Smooth muscle cell (in vitro differentiated cells): ENCODE measurements around the gene CIP2A. TPM values are rescaled to one million over a fixed set of nuclear protein-coding genes. Genes with fewer than 3 reads are reported as not detected.

Experiments used
- DNase-seq: peaks from one replicate; lab custom pipeline; 2025; ENCODE audit not compliant: unreplicated experiment; lab: John Stamatoyannopoulos, UW
- H2AFZ ChIP-seq: fragments of 200-600 bp; sonication (generic); 2 replicates; pipeline ENCODE4 v1.6.0; 2016; ENCODE audit warnings: antibody characterized with exemption, low read depth, mild to moderate bottlenecking
- H3F3A ChIP-seq: fragments of 200-600 bp; sonication (generic); 2 replicates; pipeline ENCODE4 v1.6.0; 2017; ENCODE audit warnings: antibody characterized with exemption, low read depth
- H3K27ac ChIP-seq: fragments of 200-600 bp; sonication (generic); 2 replicates; pipeline ENCODE4 v1.5.1; 2016; ENCODE audit warnings: low read depth, mild to moderate bottlenecking
- H3K27me3 ChIP-seq: fragments of 200-600 bp; sonication (generic); 2 replicates; pipeline ENCODE4 v1.6.1; 2016; ENCODE audit warnings: low read depth, mild to moderate bottlenecking
- H3K36me3 ChIP-seq: fragments of 200-600 bp; sonication (generic); 2 replicates; pipeline ENCODE4 v1.5.1; 2016; ENCODE audit warnings: low read depth
- H3K4me1 ChIP-seq: fragments of 200-600 bp; sonication (generic); 2 replicates; pipeline ENCODE4 v1.5.1; 2016; ENCODE audit warnings: low read depth
- H3K4me2 ChIP-seq: fragments of 200-600 bp; sonication (generic); 2 replicates; pipeline ENCODE4 v1.6.0; 2016; ENCODE audit warnings: mild to moderate bottlenecking
- H3K4me3 ChIP-seq: fragments of 200-600 bp; sonication (generic); 2 replicates; pipeline ENCODE4 v1.5.1; 2016; ENCODE audit warnings: mild to moderate bottlenecking
- H3K79me2 ChIP-seq: fragments of 200-600 bp; sonication (generic); 2 replicates; pipeline ENCODE4 v1.6.0; 2016; ENCODE audit warnings: low read depth, mild to moderate bottlenecking
- H3K9ac ChIP-seq: fragments of 200-600 bp; sonication (generic); 2 replicates; pipeline ENCODE4 v1.6.0; 2016; ENCODE audit warnings: low read depth
- H3K9me3 ChIP-seq: fragments of 200-600 bp; sonication (generic); replicated peaks from 2 replicates; pipeline ENCODE4 v1.5.1; 2016; ENCODE audit warnings: low read depth
- H4K20me1 ChIP-seq: fragments of 200-600 bp; sonication (generic); 2 replicates; pipeline ENCODE4 v1.6.0; 2016; ENCODE audit warnings: low read depth
- CTCF ChIP-seq: fragments of 200-600 bp; sonication (generic); IDR thresholded peaks from 2 replicates; pipeline ENCODE4 v1.5.1; 2017; ENCODE audit warnings: borderline replicate concordance, mild to moderate bottlenecking, antibody characterized with exemption; ENCODE audit not compliant: insufficient read depth, poor library complexity, severe bottlenecking
- WGBS: methylation state at CpG from one replicate; pipeline ENCODE4 v1.1.7; 2016; ENCODE audit warnings: low lambda C conversion rate; 5-methylcytosine and 5-hydroxymethylcytosine counted together
- polyA plus RNA-seq: library from polyadenylated mRNA; unstranded; fragments of >200 nt; fragmentation: Nextera tagmentation; extraction: Ambion mirVana; gene quantifications from 2 replicates; pipeline ENCODE4 v1.2.1, GENCODE V29; 2016
- total RNA-seq: library from RNA; depleted of rRNA; stranded (reverse); fragments of >200 nt; gene quantifications from 2 replicates; pipeline ENCODE4 v1.2.3, GENCODE V29; 2014

Gene CIP2A
- total and polyA plus RNA-seq, 2 experiments from 2014 or later, result 3.3 to 7.4 TPM

DNA sequence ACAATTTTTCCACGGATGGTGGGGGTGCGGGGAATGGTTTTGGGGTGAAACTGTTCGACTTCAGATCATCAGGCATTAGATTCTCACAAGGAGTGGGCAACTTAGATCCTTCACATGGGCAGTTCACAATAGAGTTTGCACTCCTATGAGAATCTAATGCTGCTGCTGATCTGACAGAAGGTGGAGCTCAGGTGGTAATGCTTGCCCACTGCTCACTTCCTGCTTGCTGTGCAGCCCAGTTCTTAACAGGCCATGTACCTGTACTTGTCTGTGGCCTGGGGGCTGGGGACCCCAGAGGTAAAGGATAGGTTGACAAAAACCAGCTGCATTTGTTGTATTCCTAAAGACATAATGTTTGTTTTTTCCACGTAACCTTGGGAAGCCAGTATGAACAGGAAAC lies 16.3 kb upstream of the CIP2A start:
- TF ChIP-seq CTCF, result no peak
- no peaks in the 10 kb centered on the region for H4K20me1 ChIP-seq
- H3K27me3 ChIP-seq, result no peaks in the 10 kb centered on the region
- no peak overlapping the region for H3K4me3 ChIP-seq
- WGBS, result 84% methylated on average over 4 of the region's 4 CpGs
- H3F3A ChIP-seq, result no peaks in the 10 kb centered on the region
- H3K27ac ChIP-seq, result no peak overlapping the region
- no peaks in the 10 kb centered on the region for H3K36me3 ChIP-seq
- no peak overlapping the region for H3K9ac ChIP-seq
- H3K79me2 ChIP-seq, result peaks cover 8% of the 10 kb centered on the region
- H3K9me3 ChIP-seq, result no peaks in the 10 kb centered on the region
- DNase-seq, result no peak
- H3K4me2 ChIP-seq, result no peak overlapping the region
- H2AFZ ChIP-seq, result no peak overlapping the region
- peaks cover 25% of the 10 kb centered on the region for H3K4me1 ChIP-seq

DNA sequence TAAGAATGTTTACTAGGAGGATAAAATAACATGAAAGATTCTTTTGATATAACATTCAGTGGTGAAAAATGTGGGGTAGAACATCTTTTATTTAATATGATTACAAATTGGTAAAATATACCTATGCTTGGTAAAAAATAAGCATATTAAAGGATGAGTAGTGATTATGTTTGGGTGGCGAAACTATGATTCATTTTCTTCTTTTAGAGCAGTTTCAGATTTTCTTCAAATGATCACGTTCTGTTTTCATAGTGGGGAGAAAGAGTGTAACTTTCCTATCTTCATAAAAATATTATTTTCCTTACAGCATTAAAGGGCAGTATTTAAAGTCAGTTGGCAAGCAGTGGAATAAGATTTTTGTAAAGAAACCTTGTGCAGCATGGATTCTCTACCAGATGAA lies 15.8 kb upstream of the CIP2A start:
- Histone ChIP-seq H3K36me3 (no peaks in the 10 kb centered on the region), H2AFZ (no peak overlapping the region), H3K27me3 (no peaks in the 10 kb centered on the region), H3K4me2 (no peak overlapping the region), H3F3A (no peaks in the 10 kb centered on the region), H3K4me3 (no peak overlapping the region), H3K4me1 (peaks cover 25% of the 10 kb centered on the region), H3K9me3 (no peaks in the 10 kb centered on the region), H4K20me1 (no peaks in the 10 kb centered on the region), H3K9ac (no peak overlapping the region), H3K79me2 (peaks cover 8% of the 10 kb centered on the region), H3K27ac (no peak overlapping the region)
- 96% methylated on average over 2 of the region's 2 CpGs for WGBS
- TF ChIP-seq CTCF, result no peak
- DNase-seq, result no peak

DNA sequence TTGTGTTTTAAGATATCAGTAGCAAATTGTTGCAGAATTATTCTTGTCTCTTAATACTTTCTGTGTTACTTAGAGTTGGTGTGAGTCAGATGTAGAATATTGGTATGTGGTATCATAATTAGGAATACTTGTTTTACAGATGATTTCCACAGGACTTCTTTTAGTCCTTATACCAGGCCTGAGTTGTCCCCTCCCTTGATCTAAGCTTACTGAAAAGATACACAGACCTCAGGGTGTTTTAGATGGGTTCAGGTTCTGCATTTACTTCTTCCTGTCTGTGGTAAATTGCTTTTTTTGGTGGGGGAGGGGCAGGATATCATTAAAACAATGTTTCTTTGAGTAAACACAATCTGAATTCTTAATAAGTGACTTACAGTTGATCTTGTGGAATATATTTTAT lies 14.5 kb upstream of the CIP2A start:
- H4K20me1 ChIP-seq, result no peaks in the 10 kb centered on the region
- peaks cover 8% of the 10 kb centered on the region for H3K79me2 ChIP-seq
- no peak overlapping the region for H3K4me3 ChIP-seq
- H3K36me3 ChIP-seq, result no peaks in the 10 kb centered on the region
- no peak overlapping the region for H2AFZ ChIP-seq
- H3K9ac ChIP-seq, result no peak overlapping the region
- no peak for TF ChIP-seq CTCF
- H3K4me2 ChIP-seq, result peak overlapping the region; percentile 54
- H3K4me1 ChIP-seq, result peaks cover 25% of the 10 kb centered on the region
- H3K9me3 ChIP-seq, result no peaks in the 10 kb centered on the region
- no peaks in the 10 kb centered on the region for H3K27me3 ChIP-seq
- H3K27ac ChIP-seq, result peak overlapping the region; percentile 30
- no peak for DNase-seq
- no peaks in the 10 kb centered on the region for H3F3A ChIP-seq

GRCh38 chr3:108602935-108603294 lies 13.7 kb upstream of the CIP2A start:
- no peak for TF ChIP-seq CTCF
- Histone ChIP-seq H3K4me1 (peaks cover 25% of the 10 kb centered on the region), H3K9ac (peak overlapping the region; percentile 20), H3K9me3 (no peaks in the 10 kb centered on the region), H3F3A (no peaks in the 10 kb centered on the region), H3K27ac (peak overlapping the region; percentile 30), H3K36me3 (no peaks in the 10 kb centered on the region), H4K20me1 (no peaks in the 10 kb centered on the region), H3K27me3 (no peaks in the 10 kb centered on the region), H3K4me3 (no peak overlapping the region), H3K79me2 (peaks cover 8% of the 10 kb centered on the region), H3K4me2 (peak overlapping the region; percentile 54), H2AFZ (peak overlapping the region; percentile 40)
- WGBS, result 62% methylated on average over 2 of the region's 2 CpGs
- DNase-seq, result no peak
